Measurements from ENCODE around the gene SPATA13.
"Not testable (repeated sequence)": the region's sequence is repeated elsewhere in the genome, so short reads cannot be mapped to it uniquely, and the experiment has no call there.

Gene SPATA13

DNA sequence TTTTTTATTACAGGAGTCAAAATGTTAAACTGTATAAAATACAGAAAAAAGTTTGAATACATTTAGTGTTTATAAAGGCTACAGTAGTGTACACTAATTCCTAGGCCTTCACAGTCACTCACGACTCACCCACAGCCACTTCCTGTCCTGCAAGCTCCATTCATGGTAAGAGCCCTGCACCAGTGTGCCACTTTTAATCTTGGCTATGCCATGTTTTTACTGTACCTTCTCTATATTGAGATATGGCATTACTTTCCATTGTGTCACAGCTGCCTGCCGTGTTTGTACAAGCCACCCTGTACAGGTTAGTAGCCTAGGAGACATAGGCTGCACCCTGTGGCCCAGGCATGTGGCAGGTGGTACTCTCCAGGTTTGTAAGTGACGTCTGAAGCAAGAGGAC, 180.9 kb downstream of the SPATA13 start:
- TF ChIP-seq, protein P1, sequence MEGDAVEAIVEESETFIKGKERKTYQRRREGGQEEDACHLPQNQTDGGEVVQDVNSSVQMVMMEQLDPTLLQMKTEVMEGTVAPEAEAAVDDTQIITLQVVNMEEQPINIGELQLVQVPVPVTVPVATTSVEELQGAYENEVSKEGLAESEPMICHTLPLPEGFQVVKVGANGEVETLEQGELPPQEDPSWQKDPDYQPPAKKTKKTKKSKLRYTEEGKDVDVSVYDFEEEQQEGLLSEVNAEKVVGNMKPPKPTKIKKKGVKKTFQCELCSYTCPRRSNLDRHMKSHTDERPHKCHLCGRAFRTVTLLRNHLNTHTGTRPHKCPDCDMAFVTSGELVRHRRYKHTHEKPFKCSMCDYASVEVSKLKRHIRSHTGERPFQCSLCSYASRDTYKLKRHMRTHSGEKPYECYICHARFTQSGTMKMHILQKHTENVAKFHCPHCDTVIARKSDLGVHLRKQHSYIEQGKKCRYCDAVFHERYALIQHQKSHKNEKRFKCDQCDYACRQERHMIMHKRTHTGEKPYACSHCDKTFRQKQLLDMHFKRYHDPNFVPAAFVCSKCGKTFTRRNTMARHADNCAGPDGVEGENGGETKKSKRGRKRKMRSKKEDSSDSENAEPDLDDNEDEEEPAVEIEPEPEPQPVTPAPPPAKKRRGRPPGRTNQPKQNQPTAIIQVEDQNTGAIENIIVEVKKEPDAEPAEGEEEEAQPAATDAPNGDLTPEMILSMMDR (IDR thresholded peaks at IDR 0.05; ENCODE audit: insufficient read depth, missing control alignments) = no peak
- DNase-seq (ENCODE audit: insufficient read length, low spot score) = no peak
- FAIRE-seq = no peak

DNA sequence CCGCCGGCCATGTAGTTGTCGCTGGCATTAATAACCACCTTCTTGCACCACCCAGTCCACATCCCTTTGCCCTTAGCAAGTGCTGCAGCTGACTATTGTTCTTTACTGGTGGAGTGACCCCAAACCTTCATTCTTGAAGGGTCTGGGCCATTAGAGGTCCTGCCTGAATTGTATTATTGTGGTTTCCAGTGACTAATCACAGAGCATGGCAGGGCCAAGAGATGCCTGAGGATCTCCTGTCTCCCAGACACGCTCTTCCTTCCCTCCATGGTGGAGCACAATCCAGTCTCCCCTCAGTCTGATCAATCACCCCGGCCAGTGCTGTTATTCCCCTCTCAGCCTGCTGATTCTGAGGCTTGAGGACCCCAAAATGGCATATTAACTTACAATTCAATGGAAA, 187.9 kb downstream of the SPATA13 start:
- TF ChIP-seq, protein P1 (IDR thresholded peaks at IDR 0.05; ENCODE audit: insufficient read depth, missing control alignments) = no peak
- no peak for FAIRE-seq
- no peak for DNase-seq (ENCODE audit: insufficient read length, low spot score)

DNA sequence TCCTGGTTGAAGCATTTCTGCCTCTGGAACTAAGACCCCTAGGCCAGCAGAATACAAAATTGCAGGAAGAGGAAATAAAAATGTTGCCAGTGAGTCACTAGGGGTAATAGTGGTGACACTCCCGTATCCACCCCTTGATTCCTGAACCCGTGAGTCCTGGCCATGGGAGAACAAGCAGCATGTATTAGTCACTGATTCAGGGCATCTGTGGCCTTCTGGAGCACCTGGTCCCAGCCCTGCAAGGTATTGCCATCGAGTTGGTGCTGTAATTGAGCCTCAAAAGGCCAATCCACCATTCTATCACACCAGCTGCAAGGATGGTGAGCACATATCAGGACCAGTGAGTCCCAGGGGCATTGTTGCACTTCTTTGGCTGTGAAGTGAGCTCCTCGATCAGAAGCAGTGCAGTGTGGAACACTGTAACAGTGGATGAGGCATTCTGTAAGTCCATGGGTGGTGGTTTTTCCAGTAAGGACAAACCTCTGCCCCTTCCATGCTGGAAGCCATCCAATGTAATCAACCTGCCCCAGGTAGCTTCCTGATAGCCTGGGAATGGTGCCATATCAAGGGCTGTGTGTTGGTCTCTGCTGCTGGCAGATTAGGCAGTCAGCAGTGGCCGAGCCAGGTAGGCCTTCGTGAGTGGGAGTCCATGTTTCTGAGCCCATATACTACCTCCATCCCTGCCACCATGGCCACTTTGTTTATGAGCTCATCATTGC, 188.4 kb downstream of the SPATA13 start:
- FAIRE-seq (no peak), DNase-seq (ENCODE audit: insufficient read length, low spot score) (no peak)
- TF ChIP-seq, protein P1 (IDR thresholded peaks at IDR 0.05; ENCODE audit: insufficient read depth, missing control alignments) = no peak

DNA sequence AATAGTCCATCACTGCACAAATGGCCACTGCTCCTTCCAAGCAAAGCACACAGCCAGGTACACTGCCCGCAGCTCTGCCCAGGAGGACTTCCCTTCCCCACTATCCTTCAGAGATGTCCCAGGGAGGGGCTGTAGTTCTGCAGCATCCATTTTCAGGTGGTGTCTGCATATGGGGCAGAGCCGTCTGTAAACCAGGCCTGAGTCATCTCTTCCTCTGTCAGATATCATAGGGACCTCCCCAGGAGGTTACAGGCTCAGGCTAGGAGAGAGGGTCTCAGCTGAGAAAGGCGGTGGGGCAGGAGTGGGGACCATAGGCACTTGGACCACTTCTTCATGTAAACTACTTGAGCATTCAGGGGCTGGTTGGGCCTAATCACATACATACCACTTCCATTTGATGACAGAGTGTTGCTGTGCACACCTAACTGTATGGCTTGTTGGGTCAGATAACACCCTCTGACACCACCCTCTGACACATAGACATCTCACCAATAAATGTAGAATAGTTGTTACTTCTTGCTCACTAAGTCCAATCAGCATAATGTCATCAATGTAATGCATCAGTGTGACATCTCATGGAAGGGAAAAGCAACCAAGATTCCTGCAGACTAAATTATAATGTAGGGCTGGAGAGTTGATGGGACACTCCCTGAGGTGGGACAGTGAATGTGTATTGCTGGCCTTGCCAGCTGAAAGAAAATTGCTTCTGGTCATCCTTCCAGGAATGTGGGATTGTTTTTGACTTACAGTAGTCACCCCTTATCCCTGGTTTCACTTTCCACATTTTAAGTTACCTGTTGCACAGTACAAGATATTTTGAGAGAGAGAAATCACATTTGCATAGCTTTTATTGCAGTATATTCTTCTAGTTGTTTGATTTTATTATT, 189.5 kb downstream of the SPATA13 start:
- not testable (repeated sequence) for FAIRE-seq; DNase-seq (ENCODE audit: insufficient read length, low spot score)

DNA sequence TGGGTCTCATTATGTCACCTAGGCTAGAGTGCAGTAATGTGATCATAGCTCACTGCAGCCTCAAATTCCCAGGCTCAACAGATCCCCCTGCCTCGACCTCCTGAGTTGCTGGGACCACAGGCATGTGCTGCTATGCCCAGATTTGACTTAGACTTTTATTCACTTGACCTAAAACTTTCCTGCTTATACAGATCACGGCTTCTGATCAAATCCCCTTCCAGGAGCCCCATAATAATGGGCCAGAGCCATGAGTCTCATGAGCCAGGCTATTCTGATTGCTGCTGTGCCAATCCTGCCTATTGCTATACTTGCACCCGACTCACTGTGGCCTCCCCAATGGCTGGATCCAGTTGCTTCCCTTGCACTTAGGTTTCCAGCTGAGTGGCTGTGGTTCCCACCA, 190.9 kb downstream of the SPATA13 start:
- FAIRE-seq = no peak
- no peak for DNase-seq (ENCODE audit: insufficient read length, low spot score)
- TF ChIP-seq, protein P1 (IDR thresholded peaks at IDR 0.05; ENCODE audit: insufficient read depth, missing control alignments) = no peak

DNA sequence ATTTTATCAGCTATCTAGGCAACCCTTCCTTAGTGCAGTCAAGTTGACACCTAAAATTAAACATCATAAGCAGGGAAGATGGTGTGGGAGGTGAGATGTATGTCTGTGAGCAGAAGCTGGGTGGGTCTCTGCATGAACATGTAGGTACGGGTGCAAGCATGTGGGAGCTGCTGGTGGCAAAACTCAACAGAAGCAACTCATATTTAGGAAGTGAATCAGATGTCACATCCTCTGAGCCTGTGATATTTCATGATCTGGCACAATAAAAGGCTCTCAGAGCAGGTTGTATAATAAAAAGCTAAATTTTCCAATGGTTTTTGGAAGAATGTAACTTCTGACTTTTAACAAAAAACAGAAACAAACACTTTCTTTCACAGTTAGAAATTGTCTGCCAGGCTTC, 193.2 kb downstream of the SPATA13 start:
- no peak for FAIRE-seq

DNA sequence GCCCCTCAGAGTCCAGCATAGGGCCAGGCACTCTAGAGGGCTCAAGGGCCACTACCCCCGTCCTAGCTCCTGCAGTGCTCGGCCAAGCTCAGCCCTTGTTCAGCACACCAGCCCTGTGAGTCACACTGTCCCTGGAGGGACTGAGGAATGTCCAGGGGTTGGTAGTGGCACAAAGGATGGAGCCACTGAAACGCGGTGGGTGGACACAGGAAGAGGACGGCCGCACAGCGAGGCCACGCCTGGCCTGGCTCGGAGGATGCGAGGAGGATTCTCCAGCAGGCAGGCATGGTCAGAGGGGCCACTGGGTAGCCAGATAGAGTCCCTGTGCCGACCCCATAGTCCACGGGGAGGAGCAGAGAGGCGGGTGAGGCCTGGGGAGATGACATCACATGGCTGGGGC, 194.6 kb downstream of the SPATA13 start:
- no peak for DNase-seq (ENCODE audit: insufficient read length, low spot score)
- TF ChIP-seq, protein P1 (IDR thresholded peaks at IDR 0.05; ENCODE audit: insufficient read depth, missing control alignments) = no peak
- no peak for FAIRE-seq

More for the DNA sequence above, 193.2 kb downstream of the SPATA13 start:
- DNase-seq (ENCODE audit: insufficient read length, low spot score) = no peak
- TF ChIP-seq, protein P1 (IDR thresholded peaks at IDR 0.05; ENCODE audit: insufficient read depth, missing control alignments) = no peak
